ENCODE results near the gene IL17RD.
A peak's percentile ranks its signal among the peaks of the same experiment; 100 is the strongest.

IL17RD gene

GRCh38 chr3:57158813-57159738, 6.1 kb downstream of the IL17RD start:
- DNase-seq = peak; percentile 19

- no peak for DNase-seq
Observed at GRCh38 chr3:57158325-57158724, 6.8 kb downstream of the IL17RD start.

DNA sequence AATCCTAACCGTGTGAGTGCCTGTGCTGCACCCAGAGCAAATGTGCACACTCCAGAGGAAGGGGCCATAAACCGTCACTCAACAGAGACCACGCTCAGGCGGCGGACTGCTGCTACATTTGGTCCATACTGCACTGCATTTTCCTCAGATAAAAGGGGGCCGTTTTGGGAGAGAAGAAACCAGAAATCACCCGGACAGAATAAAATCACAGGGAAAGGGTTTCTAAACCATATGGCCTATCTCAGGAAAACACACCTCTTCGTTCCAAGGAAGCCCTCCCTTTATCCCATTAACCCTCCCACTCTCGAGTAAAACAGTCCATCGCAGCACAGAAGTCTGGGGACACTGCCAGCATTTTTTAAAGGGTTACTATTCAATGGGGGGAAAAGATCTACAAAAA, 7.6 kb downstream of the IL17RD start:
- DNase-seq = no peak

GRCh38 chr3:57155310-57155643, 9.9 kb downstream of the IL17RD start:
- DNase-seq = no peak

- DNase-seq = no peak
Observed at GRCh38 chr3:57154470-57155309, 10.5 kb downstream of the IL17RD start.

GRCh38 chr3:57152151-57153143, 12.7 kb downstream of the IL17RD start:
- DNase-seq = no peak

- DNase-seq = no peak
Observed at GRCh38 chr3:57151749-57152148, 13.4 kb downstream of the IL17RD start.

DNA sequence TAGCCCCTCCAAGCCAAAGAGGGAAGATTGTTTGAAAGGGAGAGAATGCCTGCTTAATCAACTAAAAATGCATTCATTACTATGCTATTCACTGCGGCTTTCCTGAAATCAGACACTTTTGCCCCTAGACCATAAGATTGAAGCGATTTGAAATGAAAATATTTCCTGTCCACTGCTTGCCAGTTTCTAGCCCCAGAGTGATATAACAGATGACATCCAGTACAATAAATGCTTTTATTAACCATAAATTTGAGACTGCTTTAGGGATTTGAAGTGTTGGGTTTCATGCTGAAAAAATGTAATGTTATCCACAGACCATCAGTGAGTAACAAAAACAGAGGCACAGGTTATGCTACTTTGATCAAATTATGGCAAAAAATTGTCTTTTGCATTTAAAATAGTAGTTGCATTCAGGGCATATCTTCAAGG, 14.1 kb downstream of the IL17RD start:
- DNase-seq = no peak

DNA sequence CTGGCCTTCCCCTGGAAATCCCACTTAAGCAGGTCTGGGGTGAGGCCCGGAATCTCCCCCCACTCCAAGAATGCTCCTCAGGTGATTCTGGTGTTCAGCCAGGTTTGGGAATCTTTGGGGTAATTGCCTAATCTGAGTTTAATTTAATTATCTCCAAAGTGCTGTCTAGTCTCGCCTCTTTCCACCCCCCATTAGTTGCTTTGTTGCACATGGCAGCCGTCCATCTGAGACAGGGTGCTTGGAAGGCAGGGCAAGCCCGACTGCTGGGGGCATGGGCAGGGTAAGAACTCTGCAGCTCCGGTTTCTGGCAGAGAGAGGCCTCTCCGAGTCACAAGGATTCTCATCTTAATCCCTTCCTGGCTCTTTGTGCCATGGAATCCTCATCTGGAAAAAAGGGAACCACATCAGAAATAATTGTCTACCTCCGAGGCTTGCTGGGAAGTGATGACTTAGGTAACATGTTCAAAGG, 15.0 kb downstream of the IL17RD start:
- no peak for DNase-seq

DNA sequence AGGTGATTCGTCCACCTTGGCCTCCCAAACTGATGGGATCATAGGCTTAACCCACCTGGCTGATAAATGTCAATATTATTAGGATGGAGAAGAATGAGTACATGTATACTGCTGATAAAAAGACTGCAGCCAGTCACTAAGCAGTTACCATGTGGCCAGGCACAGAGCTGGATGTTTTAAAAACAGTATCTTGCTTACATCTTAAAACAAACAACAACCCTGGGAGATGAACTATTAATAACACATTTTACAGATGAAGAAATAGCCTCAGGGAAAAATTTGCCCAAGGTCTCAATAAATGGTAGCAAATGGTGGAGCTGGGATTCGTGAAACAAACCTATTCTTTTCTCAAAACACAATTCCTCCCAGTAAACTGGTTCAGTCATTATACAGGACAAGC, 18.1 kb downstream of the IL17RD start:
- DNase-seq = no peak

- DNase-seq = no peak
Observed at GRCh38 chr3:57145852-57146251, 19.3 kb downstream of the IL17RD start.

DNA sequence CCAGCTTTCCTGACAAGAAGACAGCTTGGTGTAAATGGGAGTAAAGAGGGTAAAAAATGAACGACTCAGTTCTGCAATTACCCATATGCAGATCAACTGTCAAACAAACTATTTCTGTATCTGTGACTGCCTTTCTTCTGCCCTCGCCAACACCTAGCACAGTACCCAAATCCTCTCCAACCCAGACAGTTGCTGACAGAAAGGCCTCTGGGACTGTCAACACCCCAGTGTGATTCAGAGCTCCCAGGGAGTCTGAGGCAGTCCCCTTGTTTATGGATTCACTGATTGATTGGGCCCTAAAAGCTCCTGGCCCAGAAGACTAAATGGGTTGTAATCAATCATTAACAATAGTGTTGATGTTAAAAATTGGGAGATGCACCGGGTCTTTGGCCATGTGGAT, 20.2 kb downstream of the IL17RD start:
- no peak for DNase-seq

- DNase-seq = no peak
Observed at GRCh38 chr3:57143886-57144459, 21.2 kb downstream of the IL17RD start.

DNA sequence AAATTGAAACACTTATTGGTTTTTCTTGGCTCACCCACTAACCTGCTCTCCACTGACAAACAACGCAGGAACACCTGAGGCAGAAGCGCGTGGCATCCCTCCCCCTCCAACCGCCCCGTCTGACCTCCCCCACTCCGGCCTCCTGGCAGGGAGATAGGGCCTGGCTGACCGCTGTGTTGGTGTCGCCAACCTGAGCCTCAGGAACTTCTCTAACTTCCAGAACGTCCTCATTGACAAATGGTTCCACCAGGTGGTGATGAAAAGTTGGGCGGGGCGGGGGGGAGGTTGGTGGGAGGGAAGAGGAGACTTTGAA, 22.8 kb downstream of the IL17RD start:
- no peak for DNase-seq

- no peak for DNase-seq
Observed at GRCh38 chr3:57141719-57142410, 23.3 kb downstream of the IL17RD start.

DNA sequence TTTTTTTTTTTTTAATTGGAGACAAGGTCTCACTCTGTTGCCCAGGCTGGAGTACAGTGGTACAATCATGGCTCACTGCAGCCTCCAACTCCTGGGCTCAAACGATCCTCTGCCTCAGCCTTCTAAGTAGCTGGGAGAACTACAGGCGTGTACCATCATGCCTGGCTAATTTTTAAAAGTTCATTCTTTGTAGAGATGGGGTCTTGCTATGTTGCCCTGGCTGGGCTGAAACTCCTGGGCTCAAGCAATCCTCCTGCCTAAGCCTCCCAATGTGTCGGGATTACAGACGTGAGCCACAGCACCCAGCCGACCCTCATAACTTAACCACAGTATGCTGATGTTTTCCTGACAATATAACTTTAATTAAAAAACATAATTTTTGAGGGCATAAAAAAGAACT, 24.3 kb downstream of the IL17RD start:
- no peak for DNase-seq

GRCh38 chr3:57135964-57136719, 29.0 kb downstream of the IL17RD start:
- no peak for DNase-seq

GRCh38 chr3:57133157-57133556, 32.0 kb downstream of the IL17RD start:
- no peak for DNase-seq

GRCh38 chr3:57132674-57133073, 32.5 kb downstream of the IL17RD start:
- no peak for DNase-seq

DNA sequence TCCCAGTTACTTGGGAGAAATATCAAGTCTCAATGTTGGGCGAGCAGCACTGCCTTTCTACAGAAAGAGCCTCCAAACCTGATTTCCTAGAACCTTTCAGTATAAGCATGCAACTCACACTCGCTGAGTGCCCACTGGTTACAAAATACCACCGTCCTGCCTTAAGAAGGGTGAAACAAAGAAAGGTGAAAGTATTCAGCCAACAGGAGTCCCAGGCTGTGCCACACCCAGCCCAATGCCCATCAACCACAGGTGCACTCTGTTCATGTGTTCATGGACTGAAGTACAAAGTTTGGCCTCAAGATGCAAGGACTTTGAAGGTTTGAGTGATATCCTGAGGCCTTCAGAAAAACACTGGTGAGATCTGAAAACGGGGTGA, 34.0 kb downstream of the IL17RD start:
- no peak for DNase-seq

DNA sequence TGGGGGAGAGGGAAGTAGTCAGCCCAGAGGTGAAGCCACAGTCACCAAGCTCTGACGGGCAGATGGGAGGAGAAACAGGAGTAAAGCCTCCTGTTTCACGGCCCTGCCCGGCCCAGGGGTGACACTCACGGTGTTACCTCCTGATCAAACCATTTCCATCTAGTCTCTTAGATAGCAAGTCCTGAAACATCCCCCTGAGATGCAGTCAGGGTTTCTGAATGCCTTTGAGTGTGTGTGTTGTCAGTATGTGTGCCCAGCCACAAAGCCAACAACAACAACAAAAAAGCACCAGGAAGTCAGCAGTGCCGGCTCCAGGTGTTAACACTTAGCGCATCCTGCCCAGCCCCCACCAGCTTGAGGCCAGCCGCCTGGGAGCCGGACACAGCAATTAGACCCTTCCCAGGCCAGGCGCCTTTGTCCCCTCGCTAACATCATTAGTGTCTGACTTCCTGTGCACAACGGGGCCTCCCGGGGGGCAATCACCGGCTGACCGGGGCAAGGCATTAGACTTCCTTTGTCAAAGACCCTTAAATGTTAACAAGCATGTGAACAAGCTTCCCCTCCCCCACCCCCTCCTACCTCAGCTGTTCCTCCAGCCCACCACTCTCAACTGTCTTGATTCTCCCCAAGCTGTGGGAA, 34.5 kb downstream of the IL17RD start:
- DNase-seq = peak; percentile 39
